DMS79 (cell line): Measurements from ENCODE around the gene PVALB.
"Not testable (repeated sequence)": the region's sequence is repeated elsewhere in the genome, so short reads cannot be mapped to it uniquely, and the experiment has no call there.

Source experiments
- DNase-seq: peaks from one replicate; lab custom pipeline; 2025; lab: John Stamatoyannopoulos, UW

The PVALB gene

GRCh38 chr22:36756746-36757655 lies 59.8 kb downstream of the PVALB start:
- no peak for DNase-seq

DNA sequence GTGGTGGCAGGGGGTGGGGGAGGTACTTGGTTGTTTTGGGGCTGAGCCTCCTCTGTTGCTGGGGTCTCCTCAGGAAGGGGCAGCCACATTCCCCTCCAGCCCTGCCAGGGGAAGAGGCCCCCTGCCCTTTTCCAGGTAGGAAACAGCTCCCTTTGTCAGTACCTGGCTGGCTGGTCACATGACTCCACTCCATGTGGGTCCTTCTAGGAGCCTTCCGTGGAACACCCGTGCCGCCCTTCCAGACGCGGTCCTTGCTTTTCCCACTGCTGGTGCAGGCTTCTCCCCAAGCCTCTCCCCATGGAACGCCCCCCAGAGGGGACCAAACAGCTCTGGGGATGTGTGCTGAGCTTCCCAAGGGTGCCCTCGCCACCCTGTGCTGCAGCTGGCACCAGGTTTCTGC lies 60.8 kb downstream of the PVALB start:
- DNase-seq, result no peak

DNA sequence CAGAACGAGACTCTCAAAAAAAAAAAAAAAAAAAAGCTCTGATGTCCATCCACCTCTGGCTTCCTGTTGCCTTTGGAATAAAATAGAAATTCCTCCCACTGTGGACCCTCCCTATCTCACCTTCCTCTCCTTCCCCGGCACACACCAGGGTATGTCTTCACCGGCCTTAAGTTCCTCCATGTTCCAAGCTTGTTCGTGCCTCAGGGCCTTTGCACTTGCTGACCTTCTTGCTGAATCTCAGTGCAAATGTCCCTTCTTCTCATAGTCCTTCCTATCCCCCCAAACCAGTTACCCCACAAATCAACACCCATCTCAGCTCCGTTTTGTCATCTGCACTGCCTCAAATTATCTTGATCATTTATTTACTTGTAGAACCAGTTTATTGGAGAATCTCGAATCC lies 61.5 kb downstream of the PVALB start:
- DNase-seq, result no peak

DNA sequence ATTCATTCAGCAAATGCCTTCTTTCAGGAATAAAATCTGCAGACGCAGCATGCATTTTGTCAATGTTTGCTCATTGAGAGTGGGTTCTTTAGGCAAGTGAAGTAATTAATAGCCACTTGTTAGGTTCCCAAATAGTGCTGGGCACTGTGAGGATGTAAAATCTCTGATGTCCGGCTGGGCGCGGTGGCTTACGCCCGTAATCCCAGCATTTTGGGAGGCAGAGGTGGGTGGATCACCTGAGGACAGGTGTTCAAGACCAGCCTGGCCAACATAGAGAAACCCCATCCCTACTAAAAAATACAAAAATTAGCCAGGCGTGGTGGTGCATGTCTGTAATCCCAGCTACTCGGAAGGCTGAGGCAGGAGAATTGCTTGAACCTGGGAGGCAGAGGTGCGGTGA lies 62.0 kb downstream of the PVALB start:
- not testable (repeated sequence) for DNase-seq

DNA sequence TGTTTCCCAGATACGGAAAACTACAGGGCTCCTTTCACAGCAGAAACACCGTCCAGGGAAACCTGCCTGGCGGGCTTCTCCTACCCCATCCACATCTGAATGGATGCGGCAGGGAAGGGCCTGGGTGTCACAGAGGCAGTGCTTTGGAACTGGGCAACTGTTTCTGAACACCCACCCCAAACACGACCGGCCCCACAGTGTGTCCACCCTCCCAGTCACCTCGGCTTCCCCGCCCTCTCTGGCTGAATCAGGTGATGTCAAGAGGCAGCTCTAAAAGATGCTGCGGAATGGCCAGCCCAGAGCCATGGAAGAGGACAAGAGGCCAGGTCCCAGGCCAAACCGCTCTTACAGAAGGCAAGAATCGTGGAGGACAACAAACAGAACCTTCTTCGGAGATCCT lies 62.9 kb downstream of the PVALB start:
- DNase-seq, result no peak

- no peak for DNase-seq
Measured at GRCh38 chr22:36753120-36753802, 63.6 kb downstream of the PVALB start.
